Mesothelial cell of epicardium (in vitro differentiated cells): ENCODE data around the gene SLC39A1. TPM values are rescaled to one million over a fixed set of nuclear protein-coding genes. Genes with fewer than 3 reads are reported as not detected.
"Not testable (repeated sequence)": the region's sequence is repeated elsewhere in the genome, so short reads cannot be mapped to it uniquely, and the experiment has no call there.

ENCODE experiments used
- DNase-seq, 2 experiments: peaks; one replicate each; pipeline ENCODE4 v3.0.0; 2021; ENCODE audit warnings: low spot score in 2 of 2; ENCODE audit not compliant: unreplicated experiment in 2 of 2
- H3K27ac Mint-ChIP-seq: 2 replicates; pipeline ENCODE4 v1.8.0; 2021; ENCODE audit warnings: mixed read lengths
- H3K27me3 Mint-ChIP-seq: 2 replicates; pipeline ENCODE4 v1.8.0; 2021; ENCODE audit warnings: low read depth, mixed read lengths
- H3K36me3 Mint-ChIP-seq: 2 replicates; pipeline ENCODE4 v1.8.0; 2021; ENCODE audit warnings: mixed read lengths
- H3K4me1 Mint-ChIP-seq: 2 replicates; pipeline ENCODE4 v1.8.0; 2021; ENCODE audit warnings: mixed read lengths
- H3K4me3 Mint-ChIP-seq: 2 replicates; pipeline ENCODE4 v1.8.0; 2021; ENCODE audit warnings: mild to moderate bottlenecking, moderate library complexity, mixed read lengths
- H3K9me3 Mint-ChIP-seq: 2 replicates; pipeline ENCODE4 v1.8.0; 2021; ENCODE audit warnings: mixed read lengths
- total RNA-seq: library from RNA; stranded (reverse); gene quantifications from 3 replicates; pipeline ENCODE4 v1.2.1, GENCODE V29; 2021
- TF ChIP-seq, protein P1 (sequence below): fragments of 200-600 bp; sonication (generic); IDR thresholded peaks from one replicate; pipeline ENCODE4 v1.5.0; 2021; ENCODE audit warnings: antibody characterized with exemption; ENCODE audit not compliant: unreplicated experiment

The SLC39A1 gene, protein sequence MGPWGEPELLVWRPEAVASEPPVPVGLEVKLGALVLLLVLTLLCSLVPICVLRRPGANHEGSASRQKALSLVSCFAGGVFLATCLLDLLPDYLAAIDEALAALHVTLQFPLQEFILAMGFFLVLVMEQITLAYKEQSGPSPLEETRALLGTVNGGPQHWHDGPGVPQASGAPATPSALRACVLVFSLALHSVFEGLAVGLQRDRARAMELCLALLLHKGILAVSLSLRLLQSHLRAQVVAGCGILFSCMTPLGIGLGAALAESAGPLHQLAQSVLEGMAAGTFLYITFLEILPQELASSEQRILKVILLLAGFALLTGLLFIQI
- total RNA-seq: 73.3 to 76.3 TPM (median 73.9 TPM) in 3 replicates

DNA sequence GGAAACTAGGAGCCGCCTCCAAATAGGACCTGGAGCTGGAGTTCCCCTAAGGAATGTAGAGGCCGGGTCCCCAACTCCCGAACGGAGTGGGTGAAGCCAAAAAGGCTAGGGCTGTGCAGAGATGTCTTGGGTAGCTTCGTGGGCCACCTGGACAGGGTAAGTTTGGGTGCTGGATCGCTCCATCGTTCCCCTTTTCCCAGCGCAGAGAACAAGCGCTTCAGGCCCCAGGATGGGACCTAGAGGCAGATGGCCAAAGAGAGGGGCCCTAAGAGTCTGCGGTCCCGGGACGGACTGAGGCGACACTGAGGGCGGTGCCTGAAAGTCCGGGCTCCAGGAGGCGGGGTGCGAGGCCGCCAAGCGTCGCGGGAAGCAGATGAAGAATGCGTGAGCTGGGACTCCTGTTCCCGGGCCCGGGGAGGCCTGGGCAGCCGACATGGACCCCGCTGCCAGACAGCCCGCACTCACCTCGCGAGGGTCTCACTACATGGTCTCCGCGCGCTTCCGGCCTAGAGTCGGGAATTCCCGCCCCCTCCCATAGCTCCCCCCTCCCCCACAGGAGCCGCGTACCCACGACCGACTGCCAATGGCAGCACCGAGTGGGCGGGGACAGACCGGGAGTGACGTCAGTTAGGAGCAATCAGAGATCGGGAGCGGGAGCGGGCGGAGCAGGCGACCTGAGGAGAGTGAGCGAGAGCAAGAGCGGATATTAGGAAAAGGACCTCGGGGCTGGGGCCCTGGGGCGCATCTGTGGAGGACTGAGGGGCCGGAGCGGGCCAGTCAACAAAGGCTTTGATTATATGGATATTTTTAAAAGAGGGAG, at the start of gene SLC39A1:
SLC39A1 (minus strand) TSS at position 508 of the 820 bp plus-strand sequence. CDS start 822 bp downstream, outside the sequence.
- Mint-ChIP-seq H3K27me3 (no peaks in the 10 kb centered on the region), H3K4me1 (peaks cover 52% of the 10 kb centered on the region), H3K9me3 (no peaks in the 10 kb centered on the region), H3K4me3 (peak within 1 kb of the TSS; percentile 89), H3K27ac (peak within 1 kb of the TSS; percentile 98), H3K36me3 (peaks cover 6% of the 10 kb centered on the region)
- TF ChIP-seq, protein P1, sequence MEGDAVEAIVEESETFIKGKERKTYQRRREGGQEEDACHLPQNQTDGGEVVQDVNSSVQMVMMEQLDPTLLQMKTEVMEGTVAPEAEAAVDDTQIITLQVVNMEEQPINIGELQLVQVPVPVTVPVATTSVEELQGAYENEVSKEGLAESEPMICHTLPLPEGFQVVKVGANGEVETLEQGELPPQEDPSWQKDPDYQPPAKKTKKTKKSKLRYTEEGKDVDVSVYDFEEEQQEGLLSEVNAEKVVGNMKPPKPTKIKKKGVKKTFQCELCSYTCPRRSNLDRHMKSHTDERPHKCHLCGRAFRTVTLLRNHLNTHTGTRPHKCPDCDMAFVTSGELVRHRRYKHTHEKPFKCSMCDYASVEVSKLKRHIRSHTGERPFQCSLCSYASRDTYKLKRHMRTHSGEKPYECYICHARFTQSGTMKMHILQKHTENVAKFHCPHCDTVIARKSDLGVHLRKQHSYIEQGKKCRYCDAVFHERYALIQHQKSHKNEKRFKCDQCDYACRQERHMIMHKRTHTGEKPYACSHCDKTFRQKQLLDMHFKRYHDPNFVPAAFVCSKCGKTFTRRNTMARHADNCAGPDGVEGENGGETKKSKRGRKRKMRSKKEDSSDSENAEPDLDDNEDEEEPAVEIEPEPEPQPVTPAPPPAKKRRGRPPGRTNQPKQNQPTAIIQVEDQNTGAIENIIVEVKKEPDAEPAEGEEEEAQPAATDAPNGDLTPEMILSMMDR: no peak
- peak; percentile 96 to 98 for DNase-seq

DNA sequence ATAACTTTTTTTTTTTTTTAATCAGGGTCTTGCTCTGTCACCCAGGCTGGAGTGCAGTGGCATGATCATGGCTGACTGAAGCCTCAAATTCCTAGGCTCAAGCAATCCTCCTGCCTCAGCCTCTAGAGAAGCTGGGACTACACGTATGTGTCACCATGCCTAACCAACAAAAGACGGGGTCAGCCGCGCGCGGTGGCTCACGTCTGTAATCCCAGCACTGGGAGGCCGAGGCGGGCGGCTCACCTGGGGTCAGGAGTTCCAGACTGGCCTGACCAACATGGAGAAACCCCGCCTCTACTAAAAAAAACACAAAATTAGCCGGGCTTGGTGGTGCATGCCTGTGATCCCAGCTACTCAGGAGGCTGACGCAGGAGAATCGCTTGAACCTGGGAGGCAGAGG, 49.2 kb upstream of the SLC39A1 start:
- not testable (repeated sequence) for H3K9me3 Mint-ChIP-seq, H3K4me1 Mint-ChIP-seq, H3K27ac Mint-ChIP-seq, H3K36me3 Mint-ChIP-seq, H3K27me3 Mint-ChIP-seq, DNase-seq, H3K4me3 Mint-ChIP-seq

DNA sequence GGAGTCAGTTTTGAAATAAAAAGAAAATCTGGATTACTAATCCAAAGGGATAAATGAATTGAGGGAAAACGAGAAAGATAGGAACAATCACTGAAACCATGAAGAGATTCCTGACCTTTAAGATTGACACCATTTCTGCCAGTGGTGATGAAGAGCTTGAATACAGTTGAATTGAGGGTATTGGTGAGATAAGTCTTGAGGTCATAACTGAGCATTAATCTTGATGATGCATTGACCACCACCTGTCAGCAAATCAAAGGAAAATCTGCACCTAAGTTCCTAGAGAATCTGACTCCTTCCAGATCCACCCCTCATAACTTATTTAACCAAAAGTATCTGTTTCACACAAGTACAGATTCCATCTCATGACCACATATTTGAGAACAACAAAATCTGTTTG, 48.8 kb upstream of the SLC39A1 start:
- H3K27ac Mint-ChIP-seq: no peak overlapping the region
- no peaks in the 10 kb centered on the region for H3K9me3 Mint-ChIP-seq
- TF ChIP-seq, protein P1: no peak
- peaks cover 2% of the 10 kb centered on the region for H3K4me1 Mint-ChIP-seq
- no peak for DNase-seq
- H3K36me3 Mint-ChIP-seq: no peaks in the 10 kb centered on the region
- no peaks in the 10 kb centered on the region for H3K27me3 Mint-ChIP-seq
- no peak overlapping the region for H3K4me3 Mint-ChIP-seq

DNA sequence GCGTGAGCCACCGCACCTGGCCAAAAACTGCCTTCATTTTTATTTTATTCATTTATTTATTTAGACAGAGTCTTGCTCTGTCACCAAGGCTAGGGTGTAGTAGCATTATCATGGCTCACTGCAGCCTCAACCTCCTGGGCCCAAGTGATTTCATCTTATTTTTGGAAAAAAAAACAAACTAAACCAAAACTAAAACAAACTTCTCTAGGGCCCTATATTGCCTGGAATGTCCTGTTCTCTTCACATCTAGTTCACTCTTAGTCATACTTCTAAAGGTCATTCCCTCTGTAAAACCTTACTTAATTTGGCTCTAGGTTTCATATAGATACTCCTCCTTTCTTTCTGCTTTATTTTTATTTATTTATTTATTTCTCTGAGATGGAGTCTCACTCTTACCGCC, 42.8 kb upstream of the SLC39A1 start:
- DNase-seq: no peak
- Mint-ChIP-seq H3K4me1 (peaks cover 13% of the 10 kb centered on the region), H3K9me3 (no peaks in the 10 kb centered on the region), H3K27me3 (no peaks in the 10 kb centered on the region), H3K36me3 (no peaks in the 10 kb centered on the region), H3K27ac (no peak overlapping the region), H3K4me3 (no peak overlapping the region)
- TF ChIP-seq, protein P1: no peak

DNA sequence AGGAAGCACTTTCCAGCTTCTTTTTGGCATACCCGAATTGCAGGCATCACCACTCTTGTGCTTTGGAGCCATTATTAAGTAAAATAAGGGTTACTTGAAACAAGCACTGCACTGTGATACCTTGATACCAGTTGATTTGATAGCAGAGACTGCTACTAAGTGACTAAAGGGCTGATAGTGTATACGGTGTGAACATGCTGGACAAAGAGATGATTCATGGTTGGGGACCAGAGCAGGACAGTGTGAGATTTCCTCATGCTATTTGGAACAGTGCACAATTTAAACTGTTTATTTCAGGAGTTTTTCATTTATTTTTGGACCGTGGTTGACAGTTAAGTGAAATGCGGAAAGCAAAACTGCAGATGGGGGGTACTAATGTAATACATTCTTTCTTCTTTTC, 37.1 kb upstream of the SLC39A1 start:
- DNase-seq: no peak
- H3K36me3 Mint-ChIP-seq: peaks cover 4% of the 10 kb centered on the region
- H3K4me1 Mint-ChIP-seq: peaks cover 19% of the 10 kb centered on the region
- H3K27me3 Mint-ChIP-seq: no peaks in the 10 kb centered on the region
- no peak overlapping the region for H3K4me3 Mint-ChIP-seq
- TF ChIP-seq, protein P1: no peak
- H3K27ac Mint-ChIP-seq: peak overlapping the region; percentile 97
- no peaks in the 10 kb centered on the region for H3K9me3 Mint-ChIP-seq

DNA sequence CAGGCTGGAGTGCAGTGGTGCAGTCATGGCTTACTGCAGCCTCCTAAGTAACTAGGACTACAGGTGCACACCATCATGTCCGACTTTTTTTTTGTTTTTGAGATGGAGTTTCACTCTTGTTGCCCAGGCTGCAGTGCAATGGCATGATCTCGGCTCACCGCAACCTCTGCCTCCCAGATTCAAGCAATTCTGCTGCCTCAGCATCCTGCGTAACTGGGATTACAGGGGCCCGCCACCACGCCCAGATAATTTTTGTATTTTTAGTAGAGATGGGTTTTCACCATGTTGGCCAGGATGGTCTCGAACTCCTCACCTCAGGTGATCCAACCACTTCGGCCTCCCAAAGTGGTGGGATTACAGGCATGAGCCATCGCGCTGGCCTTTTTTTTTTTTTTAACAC, 33.5 kb upstream of the SLC39A1 start:
- peaks cover 19% of the 10 kb centered on the region for H3K36me3 Mint-ChIP-seq
- H3K4me1 Mint-ChIP-seq: peaks cover 25% of the 10 kb centered on the region
- not testable (repeated sequence) for H3K9me3 Mint-ChIP-seq, DNase-seq, H3K27me3 Mint-ChIP-seq, H3K4me3 Mint-ChIP-seq
- peak overlapping the region; percentile 21 for H3K27ac Mint-ChIP-seq
